GM13976 (cell line): ENCODE data around the gene HMG20B.

Source experiments
- DNase-seq: peaks from one replicate; pipeline ENCODE4 v3.0.0; 2012; ENCODE audit warnings: low spot score
- in situ Hi-C: fragments of 300-500 bp; cut with MboI; formaldehyde crosslinking; loops from one replicate; pipeline ENCODE4 v1.12.0; 2022; ENCODE audit warnings: low sequenced_read_pairs, mixed read lengths, inconsistent platforms; ENCODE audit not compliant: unreplicated experiment
- TF ChIP-seq, protein P1 (sequence below): IDR thresholded peaks from 2 replicates; pipeline ENCODE4 v1.5.1; 2012; ENCODE audit warnings: borderline replicate concordance, mild to moderate bottlenecking; ENCODE audit not compliant: insufficient read depth; ENCODE audit errors: extremely low read depth, missing control alignments, control extremely low read depth

HMG20B gene

GRCh38 chr19:3604987-3605343, 32.2 kb downstream of the HMG20B start:
- DNase-seq, result peak; percentile 82
- in situ Hi-C loops, result no loop called here
- TF ChIP-seq, protein P1, sequence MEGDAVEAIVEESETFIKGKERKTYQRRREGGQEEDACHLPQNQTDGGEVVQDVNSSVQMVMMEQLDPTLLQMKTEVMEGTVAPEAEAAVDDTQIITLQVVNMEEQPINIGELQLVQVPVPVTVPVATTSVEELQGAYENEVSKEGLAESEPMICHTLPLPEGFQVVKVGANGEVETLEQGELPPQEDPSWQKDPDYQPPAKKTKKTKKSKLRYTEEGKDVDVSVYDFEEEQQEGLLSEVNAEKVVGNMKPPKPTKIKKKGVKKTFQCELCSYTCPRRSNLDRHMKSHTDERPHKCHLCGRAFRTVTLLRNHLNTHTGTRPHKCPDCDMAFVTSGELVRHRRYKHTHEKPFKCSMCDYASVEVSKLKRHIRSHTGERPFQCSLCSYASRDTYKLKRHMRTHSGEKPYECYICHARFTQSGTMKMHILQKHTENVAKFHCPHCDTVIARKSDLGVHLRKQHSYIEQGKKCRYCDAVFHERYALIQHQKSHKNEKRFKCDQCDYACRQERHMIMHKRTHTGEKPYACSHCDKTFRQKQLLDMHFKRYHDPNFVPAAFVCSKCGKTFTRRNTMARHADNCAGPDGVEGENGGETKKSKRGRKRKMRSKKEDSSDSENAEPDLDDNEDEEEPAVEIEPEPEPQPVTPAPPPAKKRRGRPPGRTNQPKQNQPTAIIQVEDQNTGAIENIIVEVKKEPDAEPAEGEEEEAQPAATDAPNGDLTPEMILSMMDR, result no peak

- no peak for DNase-seq
- in situ Hi-C loops, result no loop called here
- TF ChIP-seq, protein P1, result no peak
Observed at GRCh38 chr19:3605361-3605760, 32.6 kb downstream of the HMG20B start.

GRCh38 chr19:3605770-3606169, 33.0 kb downstream of the HMG20B start:
- TF ChIP-seq, protein P1, result no peak
- DNase-seq, result no peak
- in situ Hi-C loops, result no loop called here

GRCh38 chr19:3606174-3606689, 33.5 kb downstream of the HMG20B start:
- TF ChIP-seq, protein P1, result no peak
- in situ Hi-C loops, result no loop called here
- no peak for DNase-seq

GRCh38 chr19:3606690-3607289, 34.0 kb downstream of the HMG20B start, which contains the start of gene TBXA2R:
Gene TBXA2R, minus strand, starts transcription at chr19:3606875. Its CDS starts 6,241 bp downstream, at chr19:3600634.
- TF ChIP-seq, protein P1, result no peak
- in situ Hi-C loops, result no loop called here
- peak; percentile 85 for DNase-seq

DNA sequence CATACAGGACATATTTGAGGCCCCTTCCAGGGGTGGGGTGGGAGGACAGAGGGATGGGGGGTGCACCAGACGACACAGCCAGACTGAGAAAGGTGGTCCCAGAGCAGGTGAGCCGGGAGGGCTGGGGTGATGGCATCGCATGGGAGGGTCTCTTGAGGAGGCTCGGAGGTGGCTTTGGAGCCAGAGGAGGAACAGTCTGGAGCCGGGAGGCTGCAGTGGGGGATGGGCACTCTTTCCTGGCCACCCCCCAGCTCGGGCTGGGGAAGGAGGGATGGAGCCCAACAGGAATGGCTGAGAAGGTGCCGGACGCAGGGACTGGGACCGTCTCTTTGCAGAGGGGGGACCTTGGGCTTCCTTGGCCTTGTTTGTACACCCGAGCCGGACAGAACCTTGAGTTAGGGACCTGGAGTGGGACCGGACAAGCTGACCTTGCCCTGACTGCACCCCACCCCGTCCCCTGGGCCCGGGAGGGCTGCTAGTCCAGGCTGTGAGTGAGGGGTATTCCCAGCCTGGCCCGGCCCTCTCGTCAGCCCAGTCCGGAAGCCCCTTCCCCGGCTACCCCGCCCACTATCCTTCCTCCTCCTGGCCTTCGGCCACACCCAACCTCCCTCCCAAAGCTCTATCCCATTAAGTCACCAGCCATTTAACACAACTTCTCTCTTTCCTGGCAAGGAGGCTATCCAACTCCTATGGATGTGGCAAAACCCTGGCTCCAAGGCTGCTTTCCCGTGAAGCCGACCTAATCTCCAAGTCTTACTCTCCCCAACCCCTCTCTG, 34.7 kb downstream of the HMG20B start:
- in situ Hi-C loops, result no loop called here
- DNase-seq, result no peak
- TF ChIP-seq, protein P1, result no peak
